GM21367 (cell line): ENCODE measurements around the gene HDLBP.

Experiments
- ATAC-seq: cut with Tn5 transposase; IDR thresholded peaks from one replicate; pipeline ENCODE4 v1.9.1; 2021; ENCODE audit not compliant: unreplicated experiment

Gene HDLBP

GRCh38 chr2:241216211-241216761 lies 99.2 kb downstream of the HDLBP start:
- ATAC-seq: no peak

GRCh38 chr2:241215421-241215820 lies 100.1 kb downstream of the HDLBP start:
- no peak for ATAC-seq

GRCh38 chr2:241214766-241215165 lies 100.7 kb downstream of the HDLBP start:
- no peak for ATAC-seq

- no peak for ATAC-seq
These were observed 101.3 kb downstream of the HDLBP start for GRCh38 chr2:241214209-241214608.

GRCh38 chr2:241213567-241213966 lies 101.9 kb downstream of the HDLBP start:
- no peak for ATAC-seq

GRCh38 chr2:241213041-241213440 lies 102.4 kb downstream of the HDLBP start:
- no peak for ATAC-seq

- no peak for ATAC-seq
These were observed 104.2 kb downstream of the HDLBP start for GRCh38 chr2:241211276-241211675.

GRCh38 chr2:241209271-241209670 lies 106.2 kb downstream of the HDLBP start:
- ATAC-seq: no peak

GRCh38 chr2:241208058-241208457 lies 107.4 kb downstream of the HDLBP start:
- no peak for ATAC-seq

- ATAC-seq: no peak
These were observed 107.8 kb downstream of the HDLBP start for GRCh38 chr2:241207641-241208040.

- no peak for ATAC-seq
These were observed 108.3 kb downstream of the HDLBP start for GRCh38 chr2:241207151-241207550.

- no peak for ATAC-seq
These were observed 110.4 kb downstream of the HDLBP start for GRCh38 chr2:241205086-241205485.

GRCh38 chr2:241204490-241204889 lies 111.0 kb downstream of the HDLBP start:
- no peak for ATAC-seq

GRCh38 chr2:241204010-241204384 lies 111.5 kb downstream of the HDLBP start:
- ATAC-seq: no peak

- no peak for ATAC-seq
These were observed 112.1 kb downstream of the HDLBP start for GRCh38 chr2:241203218-241204009.

GRCh38 chr2:241202681-241203080 lies 112.8 kb downstream of the HDLBP start:
- ATAC-seq: no peak

GRCh38 chr2:241202268-241202585 lies 113.2 kb downstream of the HDLBP start:
- no peak for ATAC-seq

- no peak for ATAC-seq
These were observed 113.8 kb downstream of the HDLBP start for GRCh38 chr2:241201445-241202267.

- ATAC-seq: no peak
These were observed 114.6 kb downstream of the HDLBP start for GRCh38 chr2:241200822-241201395.

GRCh38 chr2:241199897-241200821 lies 115.3 kb downstream of the HDLBP start:
- ATAC-seq: no peak

- ATAC-seq: no peak
These were observed 116.2 kb downstream of the HDLBP start for GRCh38 chr2:241199286-241199685.
